Activated T-helper 1 cell treated with anti-CD3 and anti-CD28 coated beads, Interleukin-12 subunit alpha, Interleukin-12 subunit beta, Interleukin-2, Interleukin-4 antibody, amounts not matched to agents 30 ng/mL and 10 ng/mL and 1 ng/mL, durations not matched to agents 14 hours and 24 hours and 36 hours (primary cell): Measurements from ENCODE around the gene EFNB2. TPM values are rescaled to one million over a fixed set of nuclear protein-coding genes. Genes with fewer than 3 reads are reported as not detected.

Source experiments
- DNase-seq: peaks from one replicate; pipeline ENCODE4 v3.0.0; 2021; ENCODE audit warnings: low spot score
- H3K27ac Mint-ChIP-seq: one replicate; pipeline ENCODE4 v1.8.0; 2021; ENCODE audit warnings: mild to moderate bottlenecking, mixed read lengths
- H3K27me3 Mint-ChIP-seq: one replicate; pipeline ENCODE4 v1.8.0; 2022; ENCODE audit warnings: mild to moderate bottlenecking, moderate library complexity, mixed read lengths; ENCODE audit not compliant: insufficient read depth
- H3K36me3 Mint-ChIP-seq: one replicate; pipeline ENCODE4 v1.8.0; 2021; ENCODE audit warnings: low read depth, mixed read lengths
- H3K4me1 Mint-ChIP-seq: one replicate; pipeline ENCODE4 v1.8.0; 2021; ENCODE audit warnings: low read depth, mixed read lengths
- H3K4me3 Mint-ChIP-seq: one replicate; pipeline ENCODE4 v1.8.0; 2021; ENCODE audit warnings: mild to moderate bottlenecking, moderate library complexity, mixed read lengths
- H3K9me3 Mint-ChIP-seq: one replicate; pipeline ENCODE4 v1.8.0; 2021; ENCODE audit warnings: mixed read lengths
- intact Hi-C: fragments of 100-400 bp; cut with micrococcal nuclease; formaldehyde crosslinking; loops from one replicate; pipeline ENCODE4 v1.15.1; 2024
- total RNA-seq: library from RNA; stranded (reverse); gene quantifications from 2 replicates; pipeline ENCODE4 v1.2.3, GENCODE V29; 2022

The EFNB2 gene
- total RNA-seq, 1 donor from 2014 or later = 0.44 TPM

DNA sequence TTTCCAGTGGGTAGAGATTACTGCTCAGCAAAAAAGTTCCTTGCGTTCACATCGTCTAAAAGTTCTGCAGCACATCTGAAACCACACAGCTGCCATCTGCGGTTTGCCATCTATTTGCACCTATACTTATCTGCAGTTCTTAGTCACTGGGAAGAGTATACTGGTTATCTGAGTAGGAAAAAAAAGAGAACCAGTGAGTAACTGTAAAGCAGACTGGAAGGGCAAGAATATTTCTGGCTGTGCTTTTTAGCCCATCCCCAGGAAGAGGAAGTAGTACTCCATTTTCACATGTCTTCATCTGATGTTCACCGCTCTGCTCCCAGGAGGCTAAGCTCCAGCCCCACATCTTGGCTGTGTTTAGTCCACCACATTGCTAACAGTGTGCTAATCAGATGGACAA lies 35.6 kb downstream of the EFNB2 start:
- Mint-ChIP-seq H3K4me3 (no peak overlapping the region), H3K9me3 (no peaks in the 10 kb centered on the region), H3K27ac (no peak overlapping the region), H3K36me3 (no peaks in the 10 kb centered on the region), H3K4me1 (no peaks in the 10 kb centered on the region), H3K27me3 (peaks cover 35% of the 10 kb centered on the region)
- DNase-seq = no peak
- intact Hi-C loops = loop anchor here (2.0 kb wide), 1 partner anchor 35 kb away; the partner anchor contains the start of gene EFNB2

DNA sequence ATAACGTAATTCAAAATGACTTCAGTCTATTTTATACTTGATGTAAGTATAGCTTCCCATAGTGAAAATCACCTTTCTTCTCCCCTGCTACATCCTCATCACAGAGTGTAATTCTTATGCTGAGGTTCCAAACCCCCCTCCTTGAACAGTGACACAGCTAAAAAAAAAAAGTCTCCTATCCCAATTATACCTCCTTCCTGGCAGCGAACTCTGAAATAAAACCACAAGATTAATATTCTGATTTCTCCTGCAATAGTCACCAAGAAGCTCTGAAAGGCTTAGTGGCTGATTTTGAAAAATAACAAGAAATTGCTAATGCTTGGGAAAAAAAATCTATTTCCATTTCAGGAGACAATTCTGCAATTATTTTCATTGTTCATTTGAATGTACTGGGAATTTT lies 36.3 kb downstream of the EFNB2 start:
- H3K4me3 Mint-ChIP-seq = no peak overlapping the region
- H3K27ac Mint-ChIP-seq = no peak overlapping the region
- peaks cover 33% of the 10 kb centered on the region for H3K27me3 Mint-ChIP-seq
- no peaks in the 10 kb centered on the region for H3K36me3 Mint-ChIP-seq
- intact Hi-C loops = loop anchor here (2.0 kb wide), 1 partner anchor 36 kb away; the partner anchor contains the start of gene EFNB2
- DNase-seq = no peak
- H3K9me3 Mint-ChIP-seq = no peaks in the 10 kb centered on the region
- H3K4me1 Mint-ChIP-seq = peaks cover under 1% of the 10 kb centered on the region

DNA sequence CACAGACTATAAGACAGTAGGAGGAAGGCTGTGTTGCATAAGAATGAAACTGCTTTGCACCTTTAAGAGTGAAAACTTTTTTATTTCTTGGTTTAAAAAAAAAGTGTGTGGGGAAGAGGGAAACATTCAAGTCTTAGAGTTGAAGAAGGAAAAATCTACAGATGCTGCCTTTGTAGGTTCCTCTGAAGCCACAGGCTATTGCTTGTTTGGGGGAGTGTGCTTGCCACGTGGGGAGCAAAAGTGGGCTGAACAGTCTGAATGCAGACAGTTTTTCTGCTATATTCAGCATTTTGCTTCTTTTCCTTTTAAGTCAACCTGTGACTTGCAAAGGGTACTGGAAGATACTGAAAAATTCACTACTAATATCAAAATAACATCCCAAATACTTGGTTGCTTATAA lies 36.9 kb downstream of the EFNB2 start:
- H3K9me3 Mint-ChIP-seq = no peaks in the 10 kb centered on the region
- intact Hi-C loops = loop anchor here (2.0 kb wide), 1 partner anchor 36 kb away; the partner anchor contains the start of gene EFNB2
- peaks cover 37% of the 10 kb centered on the region for H3K27me3 Mint-ChIP-seq
- H3K4me3 Mint-ChIP-seq = no peak overlapping the region
- H3K27ac Mint-ChIP-seq = no peak overlapping the region
- peaks cover 6% of the 10 kb centered on the region for H3K4me1 Mint-ChIP-seq
- H3K36me3 Mint-ChIP-seq = no peaks in the 10 kb centered on the region
- DNase-seq = no peak

DNA sequence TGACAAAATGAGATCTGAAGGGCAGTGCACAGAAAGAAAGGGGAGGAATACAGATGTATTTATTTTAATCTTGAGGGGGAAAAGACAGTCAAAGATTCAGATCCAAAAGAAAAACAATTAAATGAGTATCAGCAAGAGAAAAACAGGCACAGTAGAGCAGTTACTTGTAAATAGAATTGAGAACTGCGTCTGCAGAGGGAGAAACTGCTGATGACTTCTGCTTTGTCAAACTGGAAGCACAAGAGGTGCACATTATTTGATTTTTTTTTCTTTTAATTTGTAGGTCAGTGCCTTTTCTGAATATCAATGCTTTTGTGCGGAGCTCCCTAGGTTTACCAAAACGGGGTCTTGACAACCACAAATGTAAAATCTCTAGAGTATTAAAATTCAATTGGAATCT lies 37.3 kb downstream of the EFNB2 start:
- no peak overlapping the region for H3K27ac Mint-ChIP-seq
- intact Hi-C loops = loop anchor here (2.0 kb wide), 1 partner anchor 37 kb away; the partner anchor contains the start of gene EFNB2
- H3K4me3 Mint-ChIP-seq = no peak overlapping the region
- peaks cover 10% of the 10 kb centered on the region for H3K4me1 Mint-ChIP-seq
- no peak for DNase-seq
- no peaks in the 10 kb centered on the region for H3K9me3 Mint-ChIP-seq
- H3K36me3 Mint-ChIP-seq = no peaks in the 10 kb centered on the region
- peaks cover 41% of the 10 kb centered on the region for H3K27me3 Mint-ChIP-seq

DNA sequence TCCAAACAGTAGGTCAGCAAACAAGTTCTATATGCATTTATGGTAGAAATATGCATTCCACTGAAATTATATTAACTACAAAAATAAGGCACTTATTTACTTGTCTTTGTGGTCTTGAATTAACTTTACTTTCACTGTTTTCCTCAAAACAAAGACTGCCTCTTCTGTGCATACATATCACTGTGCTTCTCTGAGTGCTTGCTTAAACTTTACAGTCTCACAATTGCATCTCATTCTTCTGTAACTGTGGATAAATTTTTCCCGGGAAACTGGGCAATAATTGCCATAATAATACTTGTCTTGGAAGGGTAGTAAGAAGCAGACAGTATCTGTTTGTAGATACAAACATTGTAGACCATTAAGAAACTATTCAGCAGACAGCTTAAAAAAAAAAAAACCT lies 38.4 kb downstream of the EFNB2 start:
- no peaks in the 10 kb centered on the region for H3K36me3 Mint-ChIP-seq
- no peak for DNase-seq
- no peak overlapping the region for H3K4me3 Mint-ChIP-seq
- no peak overlapping the region for H3K27ac Mint-ChIP-seq
- no peaks in the 10 kb centered on the region for H3K9me3 Mint-ChIP-seq
- intact Hi-C loops = no loop called here
- peaks cover 15% of the 10 kb centered on the region for H3K4me1 Mint-ChIP-seq
- H3K27me3 Mint-ChIP-seq = peaks cover 43% of the 10 kb centered on the region

DNA sequence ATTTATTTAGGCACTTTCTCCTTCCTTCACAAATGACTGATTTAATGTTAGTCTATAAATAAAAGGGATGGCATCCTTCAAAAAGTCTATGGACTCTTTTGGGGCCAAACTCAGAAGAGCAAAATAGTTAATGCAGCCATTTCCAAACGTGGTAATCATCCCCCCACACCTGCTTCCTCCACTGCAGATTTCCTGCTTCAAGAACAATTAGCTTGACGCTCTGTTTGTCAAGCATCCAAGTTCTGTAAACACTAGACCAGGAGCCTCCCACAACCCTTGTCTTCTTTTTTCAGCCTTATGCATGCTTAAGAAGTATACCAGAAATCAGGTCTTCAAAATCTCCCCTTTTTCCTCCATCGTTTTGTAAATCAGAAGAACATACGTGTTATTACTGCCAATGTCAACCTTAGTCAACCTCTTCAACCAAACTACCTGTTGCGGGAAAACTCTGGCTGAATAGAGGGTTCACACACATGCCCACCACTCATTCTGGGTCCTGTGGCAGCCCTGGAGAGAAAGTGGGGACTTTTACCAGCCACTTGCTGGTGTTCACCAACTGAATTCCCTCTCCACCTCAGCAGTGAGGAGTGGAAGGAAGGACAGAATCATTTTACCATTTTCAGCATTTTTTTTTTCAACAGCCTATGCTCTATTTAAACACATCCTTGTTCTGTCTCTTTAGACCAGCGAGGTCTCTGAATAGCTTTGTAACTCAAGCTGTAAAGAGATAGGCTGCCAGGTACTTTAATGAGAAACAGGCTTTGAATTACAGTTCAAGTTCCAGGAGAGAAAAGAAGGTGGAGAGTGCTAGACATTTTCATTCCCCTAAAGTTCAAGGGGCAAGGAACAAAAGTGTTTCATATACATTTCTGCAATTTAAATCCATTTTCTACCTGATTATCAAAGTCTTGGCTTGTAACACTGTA lies 39.1 kb downstream of the EFNB2 start:
- no peak for DNase-seq
- Mint-ChIP-seq H3K9me3 (no peaks in the 10 kb centered on the region), H3K4me1 (peaks cover 22% of the 10 kb centered on the region), H3K27me3 (peaks cover 48% of the 10 kb centered on the region), H3K36me3 (no peaks in the 10 kb centered on the region), H3K27ac (no peak overlapping the region), H3K4me3 (no peak overlapping the region)
- intact Hi-C loops = no loop called here

DNA sequence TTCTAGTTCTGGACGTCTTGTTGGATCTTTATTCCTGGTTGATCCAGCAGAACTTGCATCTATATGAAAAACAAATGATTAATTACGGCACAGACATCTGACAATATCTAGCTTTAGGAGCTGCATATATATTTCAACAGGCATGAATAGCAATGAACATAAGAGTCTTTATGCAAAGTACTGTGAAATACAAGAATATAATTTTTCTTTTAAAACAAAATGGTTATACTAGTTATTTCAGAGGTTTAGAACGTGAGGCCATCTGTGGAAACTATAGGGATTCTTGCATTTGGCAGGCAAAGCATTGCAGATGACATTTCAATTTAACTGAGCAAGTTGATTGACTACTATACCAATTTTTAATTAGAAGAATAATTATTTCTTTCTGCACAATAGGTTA lies 40.5 kb downstream of the EFNB2 start:
- Mint-ChIP-seq H3K36me3 (no peaks in the 10 kb centered on the region), H3K4me1 (peaks cover 31% of the 10 kb centered on the region), H3K27me3 (peaks cover 46% of the 10 kb centered on the region), H3K9me3 (no peaks in the 10 kb centered on the region), H3K27ac (no peak overlapping the region), H3K4me3 (no peak overlapping the region)
- no peak for DNase-seq
- intact Hi-C loops = no loop called here

DNA sequence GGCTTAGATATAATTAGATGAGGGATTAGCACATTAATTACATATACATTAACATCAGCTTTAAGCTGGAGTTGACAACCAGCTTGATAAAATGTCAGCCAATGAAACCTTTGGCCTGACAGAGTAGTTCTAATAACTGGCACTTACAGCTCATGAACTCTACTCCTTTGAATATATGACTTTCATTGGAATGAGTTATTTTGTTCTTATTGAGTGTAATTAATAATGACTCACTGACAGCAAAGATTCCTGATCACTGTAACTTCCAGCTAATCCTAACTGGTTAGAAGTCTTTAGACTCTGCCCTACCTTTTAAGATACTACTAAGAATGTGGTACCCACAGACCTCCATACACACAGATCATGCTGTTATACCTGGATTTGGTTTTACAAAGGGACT lies 41.0 kb downstream of the EFNB2 start:
- Mint-ChIP-seq H3K27ac (no peak overlapping the region), H3K4me3 (no peak overlapping the region), H3K27me3 (peaks cover 47% of the 10 kb centered on the region), H3K9me3 (no peaks in the 10 kb centered on the region), H3K36me3 (no peaks in the 10 kb centered on the region), H3K4me1 (peaks cover 31% of the 10 kb centered on the region)
- no peak for DNase-seq
- intact Hi-C loops = no loop called here

DNA sequence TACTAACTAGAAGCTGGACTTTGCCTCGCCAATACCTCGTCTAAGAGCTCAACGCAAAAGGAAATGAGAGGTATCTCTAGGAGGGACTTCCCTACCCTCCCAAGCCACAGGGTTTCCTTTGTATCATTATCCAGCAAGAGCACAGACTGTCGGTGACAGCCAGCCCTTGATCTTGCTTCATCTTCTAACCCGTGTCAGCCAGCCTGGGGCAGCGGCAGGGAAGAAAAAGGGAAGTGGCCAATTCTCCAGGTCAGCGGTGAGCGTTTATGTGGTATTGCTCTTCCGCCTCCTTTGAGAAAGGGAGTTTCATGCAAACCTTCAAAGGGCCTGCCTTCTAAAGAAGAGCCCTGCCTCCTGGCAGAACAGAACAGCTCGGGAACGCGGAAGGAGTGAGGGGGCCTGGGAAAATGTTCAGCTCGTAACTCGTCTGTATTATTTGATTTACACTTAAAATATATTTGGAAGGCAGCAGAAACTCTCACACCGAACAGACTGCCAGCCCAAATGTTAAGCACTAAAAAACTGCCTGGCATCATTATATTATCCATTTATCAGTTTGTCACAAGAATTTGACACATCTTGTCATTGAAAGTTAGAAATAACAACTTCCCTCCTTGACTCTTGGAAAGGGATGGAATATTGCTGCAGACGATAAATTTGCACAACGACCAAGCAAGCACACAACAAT lies 41.8 kb downstream of the EFNB2 start:
- H3K4me1 Mint-ChIP-seq = peaks cover 31% of the 10 kb centered on the region
- DNase-seq = peak; percentile 1
- H3K4me3 Mint-ChIP-seq = no peak overlapping the region
- no peaks in the 10 kb centered on the region for H3K9me3 Mint-ChIP-seq
- H3K36me3 Mint-ChIP-seq = no peaks in the 10 kb centered on the region
- intact Hi-C loops = no loop called here
- peaks cover 46% of the 10 kb centered on the region for H3K27me3 Mint-ChIP-seq
- H3K27ac Mint-ChIP-seq = no peak overlapping the region

DNA sequence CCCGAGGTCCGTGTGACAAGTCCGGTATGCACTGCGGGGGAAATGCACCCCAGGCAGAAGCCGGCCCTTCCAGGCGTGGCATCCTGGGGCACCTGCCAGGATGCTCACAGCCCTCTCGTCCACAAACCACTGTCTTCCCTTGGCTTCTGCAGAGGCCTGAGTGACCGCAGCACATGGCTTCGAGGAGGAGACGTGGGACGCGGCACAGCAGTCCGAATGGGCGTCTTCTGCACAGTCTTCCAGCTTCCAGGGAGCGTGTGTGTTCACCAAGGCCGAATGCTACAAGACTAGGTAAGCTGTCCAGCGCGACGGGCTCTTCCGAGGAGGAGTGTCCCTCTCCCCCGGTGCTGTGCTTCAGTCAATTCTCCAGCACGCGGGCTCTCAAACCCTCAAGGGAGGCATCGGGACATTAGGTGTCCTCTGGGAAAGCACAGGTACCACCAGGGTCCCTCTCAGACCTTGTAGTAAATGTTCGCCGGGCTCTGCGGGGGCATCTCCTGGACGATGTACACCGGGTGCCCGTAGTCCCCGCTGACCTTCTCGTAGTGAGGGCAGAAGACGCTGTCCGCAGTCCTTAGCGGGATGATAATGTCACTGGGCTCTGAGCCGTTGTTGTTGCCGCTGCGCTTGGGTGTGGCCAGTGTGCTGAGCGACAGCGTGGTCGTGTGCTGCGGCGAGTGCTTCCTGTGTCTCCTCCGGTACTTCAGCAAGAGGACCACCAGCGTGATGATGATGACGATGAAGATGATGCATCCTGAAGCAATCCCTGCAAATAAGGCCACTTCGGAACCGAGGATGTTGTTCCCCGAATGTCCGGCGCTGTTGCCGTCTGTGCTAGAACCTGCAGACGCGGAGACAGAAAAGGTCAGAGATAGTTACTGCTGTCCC lies 42.6 kb downstream of the EFNB2 start:
- peaks cover 31% of the 10 kb centered on the region for H3K4me1 Mint-ChIP-seq
- intact Hi-C loops = no loop called here
- no peaks in the 10 kb centered on the region for H3K9me3 Mint-ChIP-seq
- H3K4me3 Mint-ChIP-seq = no peak overlapping the region
- no peak overlapping the region for H3K27ac Mint-ChIP-seq
- no peak for DNase-seq
- peaks cover 37% of the 10 kb centered on the region for H3K27me3 Mint-ChIP-seq
- H3K36me3 Mint-ChIP-seq = no peaks in the 10 kb centered on the region

DNA sequence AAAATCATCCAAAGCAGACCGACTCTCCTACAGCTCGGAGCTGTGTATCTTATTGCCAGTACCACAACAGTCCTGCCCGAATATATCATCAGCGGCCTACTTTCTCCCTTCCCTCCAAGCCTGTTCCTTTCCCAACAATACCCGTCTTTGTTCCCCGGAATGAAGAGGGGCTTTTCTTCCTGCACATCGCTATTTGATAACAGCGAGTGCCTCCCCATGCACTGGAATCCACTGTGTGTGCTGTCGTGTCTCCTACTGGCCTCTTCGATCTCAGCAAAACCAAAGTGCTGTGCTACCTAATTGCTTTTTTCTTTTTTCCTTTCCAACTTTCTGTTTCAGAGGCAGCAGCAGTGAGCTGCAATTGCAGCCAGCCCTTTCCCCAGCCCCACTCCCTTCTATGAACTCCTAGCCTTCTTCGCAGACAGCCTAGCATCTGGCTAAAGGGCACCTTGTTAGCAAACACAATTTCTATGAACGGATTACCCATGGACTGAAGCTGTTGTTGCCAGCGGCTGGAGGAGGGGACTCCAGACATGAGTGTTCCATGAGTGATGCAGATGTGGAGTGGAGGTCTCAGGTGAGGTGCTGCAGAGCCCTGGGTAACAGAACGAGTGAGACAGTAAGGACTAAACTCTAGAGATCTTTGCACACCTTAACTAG lies 43.4 kb downstream of the EFNB2 start:
- no peak for DNase-seq
- Mint-ChIP-seq H3K4me1 (peaks cover 31% of the 10 kb centered on the region), H3K9me3 (no peaks in the 10 kb centered on the region), H3K4me3 (no peak overlapping the region), H3K27ac (no peak overlapping the region), H3K36me3 (no peaks in the 10 kb centered on the region), H3K27me3 (peaks cover 31% of the 10 kb centered on the region)
- intact Hi-C loops = loop anchor here (2.0 kb wide), 1 partner anchor 41 kb away; no protein-coding TSS in a partner anchor

DNA sequence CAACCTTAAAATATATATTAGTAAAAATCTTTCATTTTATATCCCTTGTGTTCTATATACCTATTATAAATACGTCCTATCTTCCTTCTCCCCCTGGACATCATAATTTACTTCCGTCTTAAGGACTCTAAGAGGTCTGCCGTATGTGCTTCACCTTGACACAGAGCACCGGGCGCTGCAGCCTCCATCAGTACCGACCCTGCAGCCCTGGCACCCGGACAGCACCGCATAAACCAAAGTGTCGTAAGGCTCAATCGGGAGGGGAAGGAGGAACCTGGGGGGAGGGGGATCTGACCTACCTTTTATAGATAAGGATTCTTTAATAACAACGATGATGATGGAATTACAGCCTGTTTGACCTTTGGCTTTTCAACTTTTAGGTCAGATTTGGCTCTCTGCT lies 44.0 kb downstream of the EFNB2 start:
- Mint-ChIP-seq H3K9me3 (no peaks in the 10 kb centered on the region), H3K36me3 (no peaks in the 10 kb centered on the region), H3K4me1 (peaks cover 31% of the 10 kb centered on the region), H3K27me3 (peaks cover 28% of the 10 kb centered on the region), H3K4me3 (no peak overlapping the region), H3K27ac (no peak overlapping the region)
- no peak for DNase-seq
- intact Hi-C loops = loop anchor here (2.0 kb wide), 1 partner anchor 41 kb away; no protein-coding TSS in a partner anchor
